Natural killer cell (primary cell): ENCODE results near the gene MIDN. TPM values are rescaled to one million over a fixed set of nuclear protein-coding genes. Genes with fewer than 3 reads are reported as not detected.

Experiments
- ATAC-seq, 3 donors: fragments of 150-1000 bp in 2 of 3; fragments of 200-7000 bp in 1 of 3; cut with Tn5 transposase; 1 replicate in 1 of 3; 2 replicates in 2 of 3; pipeline ENCODE4 v1.10.0; 2021; ENCODE audit warnings: mild to moderate bottlenecking in 2 of 3, moderate library complexity in 2 of 3
- DNase-seq, 2 donors: peaks; one replicate each; pipeline versions ENCODE4 v3.0.0 to v3.0.0-alpha.2; 2013 to 2021; ENCODE audit warnings: mixed read lengths in 1 of 2
- H3K27ac ChIP-seq: one replicate; pipeline ENCODE4 v1.5.1; 2013; ENCODE audit warnings: mild to moderate bottlenecking, low read length
- H3K27me3 ChIP-seq: one replicate; pipeline ENCODE4 v1.6.1; 2013; ENCODE audit warnings: low read length; ENCODE audit not compliant: control insufficient read depth, insufficient read depth
- H3K36me3 ChIP-seq: one replicate; pipeline ENCODE4 v1.6.1; 2013; ENCODE audit warnings: low read length; ENCODE audit not compliant: control insufficient read depth, insufficient read depth
- H3K4me1 ChIP-seq: one replicate; pipeline ENCODE4 v1.6.1; 2013; ENCODE audit warnings: low read length; ENCODE audit not compliant: control insufficient read depth, insufficient read depth
- H3K4me3 ChIP-seq: one replicate; pipeline ENCODE4 v1.5.1; 2013; ENCODE audit warnings: low read length
- H3K9me3 ChIP-seq: one replicate; pipeline ENCODE4 v1.6.1; 2013; ENCODE audit warnings: low read length; ENCODE audit not compliant: control insufficient read depth, insufficient read depth
- H3K27ac Mint-ChIP-seq, 2 donors: one replicate each; pipeline ENCODE4 v1.8.0; 2022; ENCODE audit warnings: mild to moderate bottlenecking in 2 of 2, mixed read lengths in 2 of 2, moderate library complexity in 1 of 2
- H3K27me3 Mint-ChIP-seq, 2 donors: one replicate each; pipeline ENCODE4 v1.8.0; 2022; ENCODE audit warnings: low read depth in 2 of 2, mixed read lengths in 2 of 2
- H3K36me3 Mint-ChIP-seq: one replicate; pipeline ENCODE4 v1.8.0; 2022; ENCODE audit warnings: mixed read lengths
- H3K4me1 Mint-ChIP-seq, 2 donors: one replicate each; pipeline ENCODE4 v1.8.0; 2022; ENCODE audit warnings: mixed read lengths in 2 of 2
- H3K4me3 Mint-ChIP-seq: one replicate; pipeline ENCODE4 v1.8.0; 2022; ENCODE audit warnings: mild to moderate bottlenecking, moderate library complexity, mixed read lengths
- H3K9me3 Mint-ChIP-seq, 2 donors: one replicate each; pipeline ENCODE4 v1.8.0; 2022; ENCODE audit warnings: mixed read lengths in 2 of 2
- WGBS: methylation state at CpG from one replicate; pipeline ENCODE4 v1.1.7; 2013; ENCODE audit warnings: missing lambda C conversion rate; ENCODE audit not compliant: insufficient coverage; 5-methylcytosine and 5-hydroxymethylcytosine counted together
- intact Hi-C: fragments of 100-400 bp; cut with micrococcal nuclease; formaldehyde crosslinking; loops from one replicate; pipeline ENCODE4 v1.14.2; 2022
- total RNA-seq, 4 donors: library from RNA; stranded (reverse); fragments of 120-200 nt in 1 of 4; gene quantifications; one replicate each; pipeline versions ENCODE4 v1.2.3 to v1.2.4, GENCODE V29; 2013 to 2022
- TF ChIP-seq, protein P1 (sequence below): fragments of 200-600 bp; IDR thresholded peaks from one replicate; pipeline ENCODE4 v1.8.0; 2022; ENCODE audit warnings: antibody characterized with exemption

The MIDN gene
- total RNA-seq, 3 donors from 2014 or later (not counting 1 experiment from before 2014, with no cell fraction given), result 296 to 367 (median 314) TPM

DNA sequence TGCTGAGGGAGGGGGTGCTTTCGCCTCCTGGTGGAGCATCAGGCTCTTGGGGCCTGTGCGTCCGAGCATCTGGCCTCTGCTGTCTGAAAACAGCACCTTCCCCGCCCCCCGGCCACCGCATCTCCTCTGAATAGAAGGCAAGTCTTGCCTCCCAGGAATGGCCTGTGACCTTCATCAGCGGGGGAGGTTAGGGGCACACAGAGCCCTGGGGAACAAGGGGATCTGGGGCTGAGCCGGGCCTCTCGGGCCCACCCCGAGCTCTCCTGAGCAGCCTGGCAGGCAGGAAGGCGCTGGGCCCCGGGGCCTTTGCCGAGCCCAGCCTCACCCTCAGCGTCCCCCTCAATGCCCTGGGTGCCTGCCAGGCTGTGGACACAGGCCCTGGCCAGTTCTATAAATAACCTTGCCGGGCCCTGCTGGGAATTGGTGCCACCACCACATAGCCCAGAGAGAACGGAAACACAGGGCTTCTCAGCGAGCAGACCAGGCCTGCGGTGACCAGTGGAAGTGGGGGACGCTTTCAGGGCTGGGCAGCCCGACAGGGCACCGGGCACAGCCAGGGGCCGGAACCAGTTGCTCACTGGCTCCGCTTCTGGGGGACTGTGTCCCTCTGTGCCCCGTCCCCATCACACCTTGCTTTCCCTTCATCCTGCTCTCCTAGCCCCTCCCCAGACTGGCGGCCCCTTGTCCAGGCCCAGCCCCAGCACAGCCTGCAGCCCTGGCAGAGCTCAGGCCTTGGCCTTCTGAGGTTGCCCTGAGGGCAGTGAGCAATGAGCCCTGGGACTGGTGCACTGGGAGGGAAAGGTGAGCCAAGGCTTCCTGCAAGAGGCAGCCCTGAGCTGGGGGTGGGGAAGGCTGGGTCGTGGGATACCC, 33.3 kb upstream of the MIDN start:
- H3K27me3 ChIP-seq, result no peaks in the 10 kb centered on the region
- Mint-ChIP-seq H3K4me3 (no peak overlapping the region), H3K27ac (no peak overlapping the region), H3K9me3 (no peaks in the 10 kb centered on the region), H3K4me1 (peaks cover 17 to 19% of the 10 kb centered on the region in 2 donors), H3K36me3 (no peaks in the 10 kb centered on the region), H3K27me3 (no peaks in the 10 kb centered on the region)
- 95% methylated on average over 26 of the region's 26 CpGs for WGBS
- H3K9me3 ChIP-seq, result no peaks in the 10 kb centered on the region
- H3K36me3 ChIP-seq, result peaks cover 5% of the 10 kb centered on the region
- H3K4me1 ChIP-seq, result peaks cover 17% of the 10 kb centered on the region
- DNase-seq, result no peak
- intact Hi-C loops, result no loop called here
- no peak overlapping the region for H3K27ac ChIP-seq
- H3K4me3 ChIP-seq, result no peak overlapping the region
- no peak for ATAC-seq
- TF ChIP-seq, protein P1, sequence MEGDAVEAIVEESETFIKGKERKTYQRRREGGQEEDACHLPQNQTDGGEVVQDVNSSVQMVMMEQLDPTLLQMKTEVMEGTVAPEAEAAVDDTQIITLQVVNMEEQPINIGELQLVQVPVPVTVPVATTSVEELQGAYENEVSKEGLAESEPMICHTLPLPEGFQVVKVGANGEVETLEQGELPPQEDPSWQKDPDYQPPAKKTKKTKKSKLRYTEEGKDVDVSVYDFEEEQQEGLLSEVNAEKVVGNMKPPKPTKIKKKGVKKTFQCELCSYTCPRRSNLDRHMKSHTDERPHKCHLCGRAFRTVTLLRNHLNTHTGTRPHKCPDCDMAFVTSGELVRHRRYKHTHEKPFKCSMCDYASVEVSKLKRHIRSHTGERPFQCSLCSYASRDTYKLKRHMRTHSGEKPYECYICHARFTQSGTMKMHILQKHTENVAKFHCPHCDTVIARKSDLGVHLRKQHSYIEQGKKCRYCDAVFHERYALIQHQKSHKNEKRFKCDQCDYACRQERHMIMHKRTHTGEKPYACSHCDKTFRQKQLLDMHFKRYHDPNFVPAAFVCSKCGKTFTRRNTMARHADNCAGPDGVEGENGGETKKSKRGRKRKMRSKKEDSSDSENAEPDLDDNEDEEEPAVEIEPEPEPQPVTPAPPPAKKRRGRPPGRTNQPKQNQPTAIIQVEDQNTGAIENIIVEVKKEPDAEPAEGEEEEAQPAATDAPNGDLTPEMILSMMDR, result no peak

DNA sequence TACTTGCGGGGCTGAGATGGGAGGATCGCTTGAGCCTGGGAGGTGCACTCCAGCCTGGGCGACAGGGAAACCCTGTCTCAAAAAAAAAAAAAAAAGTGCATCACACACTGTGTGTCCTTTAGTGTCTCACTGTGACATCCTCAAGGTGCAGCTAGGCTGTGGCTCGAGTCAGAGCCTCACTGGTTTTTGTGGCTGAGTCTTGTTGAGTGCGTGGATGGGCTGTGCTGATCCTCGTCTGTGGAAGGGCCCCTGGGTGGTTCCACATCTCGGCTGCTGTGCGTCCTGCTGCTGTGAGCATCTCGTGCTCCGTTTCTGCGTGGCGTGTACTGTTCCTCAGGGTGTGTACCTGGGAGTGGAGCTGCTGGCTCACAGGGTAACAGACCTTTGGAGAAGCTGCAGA, 31.6 kb upstream of the MIDN start:
- no peak overlapping the region for H3K4me3 Mint-ChIP-seq
- 88% methylated on average over 12 of the region's 12 CpGs for WGBS

DNA sequence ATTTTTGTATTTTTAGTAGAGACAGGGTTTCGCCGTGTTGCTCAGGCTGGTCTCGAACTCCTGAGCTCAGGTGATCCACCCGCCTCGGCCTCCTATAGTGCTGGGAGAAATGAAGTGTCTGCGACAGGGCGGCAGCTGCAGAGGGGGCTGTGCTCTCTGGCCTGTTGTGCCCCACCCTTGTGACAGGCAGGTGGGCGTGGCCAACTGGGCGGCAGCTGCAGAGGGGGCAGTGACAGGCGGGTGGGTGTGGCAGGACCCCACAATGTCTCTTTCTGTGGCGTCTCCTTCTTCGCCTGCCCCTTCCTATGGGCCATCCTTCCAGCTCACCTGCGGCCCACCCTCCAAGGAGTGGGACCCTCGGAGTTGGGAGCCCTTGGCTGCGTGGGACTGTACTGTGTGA, 31.0 kb upstream of the MIDN start:
- no peaks in the 10 kb centered on the region for H3K36me3 Mint-ChIP-seq
- H3K27ac ChIP-seq, result no peak overlapping the region
- no peak overlapping the region for H3K27ac Mint-ChIP-seq
- peaks cover 12 to 14% of the 10 kb centered on the region in 2 donors for H3K4me1 Mint-ChIP-seq
- TF ChIP-seq, protein P1, result no peak
- no peak overlapping the region for H3K4me3 Mint-ChIP-seq
- DNase-seq (no peak), ATAC-seq (no peak)
- no peaks in the 10 kb centered on the region for H3K9me3 ChIP-seq
- H3K27me3 ChIP-seq, result no peaks in the 10 kb centered on the region
- intact Hi-C loops, result no loop called here
- H3K9me3 Mint-ChIP-seq, result no peaks in the 10 kb centered on the region
- peaks cover 14% of the 10 kb centered on the region for H3K36me3 ChIP-seq
- WGBS, result 93% methylated on average over 15 of the region's 15 CpGs
- H3K4me1 ChIP-seq, result peaks cover 17% of the 10 kb centered on the region
- no peaks in the 10 kb centered on the region for H3K27me3 Mint-ChIP-seq
- no peak overlapping the region for H3K4me3 ChIP-seq

More for the DNA sequence above, 31.6 kb upstream of the MIDN start:
- peaks cover 13% of the 10 kb centered on the region for H3K36me3 ChIP-seq
- H3K9me3 Mint-ChIP-seq, result no peaks in the 10 kb centered on the region
- no peak overlapping the region for H3K27ac ChIP-seq
- no peaks in the 10 kb centered on the region for H3K36me3 Mint-ChIP-seq
- H3K4me1 ChIP-seq, result peaks cover 17% of the 10 kb centered on the region
- no peak for ATAC-seq
- H3K4me3 ChIP-seq, result no peak overlapping the region
- no peaks in the 10 kb centered on the region for H3K9me3 ChIP-seq
- intact Hi-C loops, result no loop called here
- no peak overlapping the region for H3K27ac Mint-ChIP-seq
- peaks cover 13 to 15% of the 10 kb centered on the region in 2 donors for H3K4me1 Mint-ChIP-seq
- no peaks in the 10 kb centered on the region for H3K27me3 Mint-ChIP-seq
- DNase-seq, result no peak
- H3K27me3 ChIP-seq, result no peaks in the 10 kb centered on the region
- TF ChIP-seq, protein P1, result no peak
